Esophagus squamous epithelium (tissue), 5 donors: ENCODE results near the gene PCDHA8. TPM values are rescaled to one million over a fixed set of nuclear protein-coding genes. Genes with fewer than 3 reads are reported as not detected.
"Not testable (repeated sequence)": the region's sequence is repeated elsewhere in the genome, so short reads cannot be mapped to it uniquely, and the experiment has no call there.

Source experiments
- DNase-seq: peaks from one replicate; lab custom pipeline; 2025; lab: John Stamatoyannopoulos, UW
- H3K27ac ChIP-seq, 4 donors: fragments of 200-600 bp; sonication (generic); one replicate each; pipeline ENCODE4 v1.5.1; 2016 to 2019; ENCODE audit warnings: mild to moderate bottlenecking in 1 of 4
- H3K27me3 ChIP-seq, 4 donors: fragments of 200-600 bp; sonication (generic); 1 replicate in 3 of 4; 2 replicates in 1 of 4; pipeline versions ENCODE4 v1.5.1 to v1.6.0; 2017 to 2021; ENCODE audit warnings: antibody characterized with exemption in 1 of 4
- H3K36me3 ChIP-seq, 3 donors: fragments of 200-600 bp; sonication (generic); one replicate each; pipeline ENCODE4 v1.5.1; 2016 to 2019
- H3K4me1 ChIP-seq, 3 donors: fragments of 200-600 bp; sonication (generic); one replicate each; pipeline ENCODE4 v1.5.1; 2017 to 2019
- H3K4me3 ChIP-seq, 4 donors: fragments of 200-600 bp; sonication (generic); 1 replicate in 3 of 4; 2 replicates in 1 of 4; pipeline ENCODE4 v1.5.1; 2016 to 2019; ENCODE audit warnings: mild to moderate bottlenecking in 2 of 4, moderate library complexity in 1 of 4
- H3K9me3 ChIP-seq, 3 donors: fragments of 200-600 bp; sonication (generic); one replicate each; pipeline ENCODE4 v1.5.1; 2016 to 2019
- CTCF ChIP-seq, 6 experiments: fragments of 450-650 bp in 4 of 6; fragments of 200-600 bp in 2 of 6; sonication (generic) in 2 of 6; IDR thresholded peaks; one replicate each; pipeline ENCODE4 v1.5.1; 2016 to 2019; ENCODE audit warnings: antibody characterized with exemption in 6 of 6, mild to moderate bottlenecking in 4 of 6, moderate library complexity in 4 of 6
- POLR2A ChIP-seq, 4 donors: fragments of 450-650 bp; IDR thresholded peaks; one replicate each; pipeline ENCODE4 v1.6.1; 2017; ENCODE audit warnings: antibody characterized with exemption in 4 of 4, mild to moderate bottlenecking in 4 of 4, moderate library complexity in 3 of 4
- WGBS, 2 donors: methylation state at CpG; one replicate each; pipeline ENCODE4 v1.1.5; 2018; 5-methylcytosine and 5-hydroxymethylcytosine counted together
- intact Hi-C: fragments of 100-400 bp; cut with DNase I; formaldehyde crosslinking; loops from one replicate; pipeline ENCODE4 v1.15.0; 2022
- total RNA-seq, 4 donors: library from RNA; depleted of rRNA; stranded (reverse); fragments of >200 nt; gene quantifications; one replicate each; pipeline ENCODE4 v1.1.0, GENCODE V29; 2016
- donor health status: DM: yes; HTN: yes; CAD: no.

Gene PCDHA8
- total RNA-seq, 4 donors from 2014 or later: 0.19 TPM; not detected in 3

- Histone ChIP-seq H3K9me3 (peaks cover 0 to 37% (median 19%) of the 10 kb centered on the region in 3 donors), H3K36me3 (no peaks in the 10 kb centered on the region), H3K27ac (no peak overlapping the region), H3K4me1 (no peaks in the 10 kb centered on the region), H3K4me3 (no peak overlapping the region), H3K27me3 (peaks cover 0 to 31% (median 0%) of the 10 kb centered on the region in 4 donors)
- TF ChIP-seq CTCF (IDR thresholded peaks at IDR 0.05) (no peak), POLR2A (IDR thresholded peaks at IDR 0.05) (no peak)
- DNase-seq: no peak
- intact Hi-C loops: no loop called here
- 63 to 64% methylated on average over 39 to 61 of the region's 103 CpGs for WGBS, 2 donors
Observed at GRCh38 chr5:140835622-140836510, 5.1 kb upstream of the PCDHA8 start.

DNA sequence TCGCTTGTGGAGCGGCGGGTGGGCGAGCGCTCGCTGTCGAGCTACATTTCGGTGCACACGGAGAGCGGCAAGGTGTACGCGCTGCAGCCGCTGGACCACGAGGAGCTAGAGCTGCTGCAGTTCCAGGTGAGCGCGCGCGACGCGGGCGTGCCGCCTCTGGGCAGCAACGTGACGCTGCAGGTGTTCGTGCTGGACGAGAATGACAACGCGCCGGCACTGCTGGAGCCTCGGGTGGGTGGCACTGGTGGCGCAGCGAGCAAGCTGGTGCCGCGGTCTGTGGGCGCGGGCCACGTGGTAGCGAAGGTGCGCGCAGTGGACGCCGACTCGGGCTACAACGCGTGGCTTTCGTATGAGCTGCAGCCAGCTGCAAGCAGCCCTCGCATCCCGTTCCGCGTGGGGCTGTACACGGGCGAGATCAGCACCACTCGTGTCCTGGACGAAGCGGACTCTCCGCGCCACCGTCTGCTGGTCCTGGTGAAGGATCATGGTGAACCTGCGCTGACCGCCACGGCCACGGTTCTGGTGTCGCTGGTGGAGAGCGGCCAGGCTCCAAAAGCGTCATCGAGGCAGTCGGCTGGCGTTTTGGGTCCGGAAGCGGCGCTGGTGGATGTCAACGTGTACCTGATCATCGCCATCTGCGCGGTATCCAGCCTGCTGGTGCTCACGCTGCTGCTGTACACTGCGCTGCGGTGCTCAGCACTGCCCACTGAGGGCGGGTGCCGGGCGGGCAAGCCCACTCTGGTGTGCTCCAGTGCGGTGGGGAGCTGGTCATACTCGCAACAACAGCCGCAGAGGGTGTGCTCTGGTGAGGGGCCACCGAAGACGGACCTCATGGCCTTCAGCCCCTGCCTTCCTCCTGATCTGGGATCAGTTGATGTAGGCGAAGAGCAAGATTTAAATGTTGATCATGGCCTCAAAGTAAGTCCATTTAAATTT is 2.1 kb downstream of the PCDHA8 start:
- 67 to 68% methylated on average over 34 of the region's 87 CpGs for WGBS, 2 donors
- Histone ChIP-seq H3K9me3 (peaks cover 0 to 34% (median 16%) of the 10 kb centered on the region in 3 donors), H3K36me3 (no peaks in the 10 kb centered on the region), H3K4me1 (no peaks in the 10 kb centered on the region), H3K27me3 (peaks cover 0 to 28% (median 0%) of the 10 kb centered on the region in 4 donors), H3K4me3 (no peak overlapping the region), H3K27ac (no peak overlapping the region)
- intact Hi-C loops: no loop called here
- no peak for TF ChIP-seq CTCF (IDR thresholded peaks at IDR 0.05)
- no peak for TF ChIP-seq POLR2A (IDR thresholded peaks at IDR 0.05)
- no peak for DNase-seq

DNA sequence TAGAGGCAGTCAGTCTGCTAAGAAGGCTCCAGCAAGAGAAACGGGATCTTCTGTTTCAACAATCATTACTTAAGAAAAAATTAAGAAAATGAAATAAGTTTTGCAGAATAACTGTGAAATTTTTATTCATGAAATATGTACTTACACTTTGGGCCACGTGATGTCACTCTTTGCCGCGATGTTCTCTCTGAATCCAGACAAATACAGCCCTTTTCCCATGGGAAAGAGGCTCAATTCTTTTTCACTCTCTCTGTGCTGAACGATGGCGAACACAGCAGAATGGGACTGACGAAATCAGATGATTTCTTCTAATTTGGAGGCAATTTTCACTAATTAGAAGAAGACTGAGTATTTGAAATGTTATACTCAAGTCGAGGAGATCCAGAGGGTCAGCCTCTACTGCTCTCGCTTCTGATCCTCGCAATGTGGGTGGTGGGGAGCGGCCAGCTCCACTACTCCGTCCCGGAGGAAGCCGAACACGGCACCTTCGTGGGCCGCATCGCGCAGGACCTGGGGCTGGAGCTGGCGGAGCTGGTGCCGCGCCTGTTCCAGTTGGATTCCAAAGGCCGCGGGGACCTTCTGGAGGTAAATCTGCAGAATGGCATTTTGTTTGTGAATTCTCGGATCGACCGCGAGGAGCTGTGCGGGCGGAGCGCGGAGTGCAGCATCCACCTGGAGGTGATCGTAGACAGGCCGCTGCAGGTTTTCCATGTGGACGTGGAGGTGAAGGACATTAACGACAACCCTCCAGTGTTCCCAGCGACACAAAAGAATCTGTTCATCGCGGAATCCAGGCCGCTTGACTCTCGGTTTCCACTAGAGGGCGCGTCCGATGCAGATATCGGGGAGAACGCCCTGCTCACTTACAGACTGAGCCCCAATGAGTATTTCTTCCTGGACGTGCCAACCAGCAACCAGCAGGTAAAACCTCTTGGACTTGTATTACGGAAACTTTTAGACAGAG is 7.4 kb downstream of the PCDHA8 start, which contains the start of gene PCDHA9:
TSS of gene PCDHA9 (plus strand) at position 244 of the 964 bp plus-strand sequence. CDS start at position 358, 114 bp downstream.
- WGBS, 2 donors: 23 to 27% methylated on average over 8 to 10 of the region's 48 CpGs
- H3K4me3 ChIP-seq, H3K27ac ChIP-seq, intact Hi-C loops, DNase-seq, H3K36me3 ChIP-seq, H3K4me1 ChIP-seq: not testable (repeated sequence)
- Histone ChIP-seq H3K27me3 (peaks cover 0 to 43% (median 0%) of the 10 kb centered on the region in 4 donors), H3K9me3 (peaks cover 0 to 30% (median 24%) of the 10 kb centered on the region in 3 donors)

- DNase-seq, H3K27ac ChIP-seq, H3K4me1 ChIP-seq, H3K36me3 ChIP-seq, H3K4me3 ChIP-seq, intact Hi-C loops: not testable (repeated sequence)
- 65 to 72% methylated on average over 20 to 57 of the region's 101 CpGs for WGBS, 2 donors
- H3K9me3 ChIP-seq: peaks cover 0 to 33% (median 23%) of the 10 kb centered on the region in 3 donors
- H3K27me3 ChIP-seq: peaks cover 0 to 44% (median 0%) of the 10 kb centered on the region in 4 donors
Observed at GRCh38 chr5:140849831-140850634, 9.0 kb downstream of the PCDHA8 start.
